Renal cortical epithelial cell (primary cell): ENCODE data around the gene CFAP97D1. TPM values are rescaled to one million over a fixed set of nuclear protein-coding genes. Genes with fewer than 3 reads are reported as not detected.
"Not testable (repeated sequence)": the region's sequence is repeated elsewhere in the genome, so short reads cannot be mapped to it uniquely, and the experiment has no call there.

ENCODE experiments used
- DNase-seq: peaks from one replicate; pipeline ENCODE4 v3.0.0-alpha.2; 2011; ENCODE audit warnings: low read depth
- total RNA-seq: library from RNA; depleted of rRNA; stranded (reverse); fragments of >200 nt; gene quantifications from 2 replicates; pipeline ENCODE4 v1.2.3, GENCODE V29; 2014

CFAP97D1 gene
- total RNA-seq, 1 donor from 2014 or later: under 0.01 TPM

- DNase-seq: no peak
These were observed 11.9 kb upstream of the CFAP97D1 start for GRCh38 chr17:43768382-43768781.

- DNase-seq: no peak
These were observed 11.3 kb upstream of the CFAP97D1 start for GRCh38 chr17:43768943-43769342.

- no peak for DNase-seq
These were observed 10.8 kb upstream of the CFAP97D1 start for GRCh38 chr17:43769426-43769825.

GRCh38 chr17:43769859-43770258, 10.4 kb upstream of the CFAP97D1 start:
- no peak for DNase-seq

GRCh38 chr17:43770957-43771356, 9.3 kb upstream of the CFAP97D1 start:
- DNase-seq: no peak

- no peak for DNase-seq
These were observed 8.8 kb upstream of the CFAP97D1 start for GRCh38 chr17:43771463-43771862.

- DNase-seq: no peak
These were observed 7.2 kb upstream of the CFAP97D1 start for GRCh38 chr17:43772877-43773648.

GRCh38 chr17:43774304-43775250, 5.7 kb upstream of the CFAP97D1 start:
- no peak for DNase-seq

- peak; percentile 83 for DNase-seq
These were observed 1.7 kb upstream of the CFAP97D1 start, which contains the start of gene DUSP3 for GRCh38 chr17:43778337-43779144. DUSP3 (minus strand) TSS chr17:43778977; CDS start chr17:43778924, 53 bp downstream.

- no peak for DNase-seq
These were observed 800 bp upstream of the CFAP97D1 start for GRCh38 chr17:43779145-43780125.

GRCh38 chr17:43782913-43783680, 2.9 kb downstream of the CFAP97D1 start:
- DNase-seq: no peak

- no peak for DNase-seq
These were observed 3.8 kb downstream of the CFAP97D1 start for GRCh38 chr17:43784068-43784467.

- DNase-seq: no peak
These were observed 4.4 kb downstream of the CFAP97D1 start for GRCh38 chr17:43784628-43785101.

- DNase-seq: no peak
These were observed 7.5 kb downstream of the CFAP97D1 start for GRCh38 chr17:43787728-43788127.

- DNase-seq: no peak
These were observed 8.3 kb downstream of the CFAP97D1 start for GRCh38 chr17:43788540-43788939.

GRCh38 chr17:43789482-43789881, 9.2 kb downstream of the CFAP97D1 start:
- DNase-seq: no peak

GRCh38 chr17:43790311-43790940, 10.2 kb downstream of the CFAP97D1 start:
- no peak for DNase-seq

GRCh38 chr17:43791589-43791988, 11.4 kb downstream of the CFAP97D1 start:
- peak; percentile 85 for DNase-seq

GRCh38 chr17:43792668-43793067, 12.4 kb downstream of the CFAP97D1 start:
- not testable (repeated sequence) for DNase-seq
